Fibroblast of mammary gland (primary cell): ENCODE results near the gene KCNE1.

Source experiments
- DNase-seq: peaks from one replicate; pipeline ENCODE4 v3.0.0-alpha.2; 2010; ENCODE audit warnings: low read depth
- H3K4me3 ChIP-seq: 2 replicates; pipeline ENCODE4 v1.5.1; 2011; ENCODE audit warnings: low read depth, mild to moderate bottlenecking, low read length, moderate library complexity; ENCODE audit not compliant: control insufficient read depth
- CTCF ChIP-seq: conservative IDR thresholded peaks from 2 replicates; pipeline ENCODE4 v1.5.1; 2011; ENCODE audit warnings: low read depth, low read length, inconsistent platforms; ENCODE audit not compliant: control insufficient read depth, insufficient read depth

KCNE1 gene

GRCh38 chr21:34536820-34537219 is 24.8 kb upstream of the KCNE1 start:
- no peak for TF ChIP-seq CTCF
- no peak overlapping the region for H3K4me3 ChIP-seq
- DNase-seq, result no peak

GRCh38 chr21:34536311-34536710 is 24.3 kb upstream of the KCNE1 start:
- DNase-seq, result no peak
- no peak overlapping the region for H3K4me3 ChIP-seq
- TF ChIP-seq CTCF, result no peak

- no peak for TF ChIP-seq CTCF
- DNase-seq, result no peak
- no peak overlapping the region for H3K4me3 ChIP-seq
These were observed 23.9 kb upstream of the KCNE1 start for GRCh38 chr21:34535886-34536285.

- H3K4me3 ChIP-seq, result no peak overlapping the region
- peak; percentile 30 for DNase-seq
- TF ChIP-seq CTCF, result no peak
These were observed 22.5 kb upstream of the KCNE1 start for GRCh38 chr21:34534522-34534921.

GRCh38 chr21:34533938-34534337 is 21.9 kb upstream of the KCNE1 start:
- DNase-seq, result no peak
- no peak for TF ChIP-seq CTCF
- H3K4me3 ChIP-seq, result no peak overlapping the region

GRCh38 chr21:34531399-34531798 is 19.4 kb upstream of the KCNE1 start:
- H3K4me3 ChIP-seq, result no peak overlapping the region
- DNase-seq, result no peak
- TF ChIP-seq CTCF, result no peak

GRCh38 chr21:34530261-34530660 is 18.3 kb upstream of the KCNE1 start:
- peak; percentile 82 for DNase-seq
- no peak for TF ChIP-seq CTCF
- no peak overlapping the region for H3K4me3 ChIP-seq
